Natural killer cell (primary cell): ENCODE data around the gene MACROD2. TPM values are rescaled to one million over a fixed set of nuclear protein-coding genes. Genes with fewer than 3 reads are reported as not detected.
"Not testable (repeated sequence)": the region's sequence is repeated elsewhere in the genome, so short reads cannot be mapped to it uniquely, and the experiment has no call there.

Experiments
- ATAC-seq, 3 donors: fragments of 150-1000 bp in 2 of 3; fragments of 200-7000 bp in 1 of 3; cut with Tn5 transposase; 1 replicate in 1 of 3; 2 replicates in 2 of 3; pipeline ENCODE4 v1.10.0; 2021; ENCODE audit warnings: mild to moderate bottlenecking in 2 of 3, moderate library complexity in 2 of 3
- DNase-seq, 2 donors: peaks; one replicate each; pipeline versions ENCODE4 v3.0.0 to v3.0.0-alpha.2; 2013 to 2021; ENCODE audit warnings: mixed read lengths in 1 of 2
- H3K27ac ChIP-seq: one replicate; pipeline ENCODE4 v1.5.1; 2013; ENCODE audit warnings: mild to moderate bottlenecking, low read length
- H3K27me3 ChIP-seq: one replicate; pipeline ENCODE4 v1.6.1; 2013; ENCODE audit warnings: low read length; ENCODE audit not compliant: control insufficient read depth, insufficient read depth
- H3K36me3 ChIP-seq: one replicate; pipeline ENCODE4 v1.6.1; 2013; ENCODE audit warnings: low read length; ENCODE audit not compliant: control insufficient read depth, insufficient read depth
- H3K4me1 ChIP-seq: one replicate; pipeline ENCODE4 v1.6.1; 2013; ENCODE audit warnings: low read length; ENCODE audit not compliant: control insufficient read depth, insufficient read depth
- H3K4me3 ChIP-seq: one replicate; pipeline ENCODE4 v1.5.1; 2013; ENCODE audit warnings: low read length
- H3K9me3 ChIP-seq: one replicate; pipeline ENCODE4 v1.6.1; 2013; ENCODE audit warnings: low read length; ENCODE audit not compliant: control insufficient read depth, insufficient read depth
- H3K27ac Mint-ChIP-seq, 2 donors: one replicate each; pipeline ENCODE4 v1.8.0; 2022; ENCODE audit warnings: mild to moderate bottlenecking in 2 of 2, mixed read lengths in 2 of 2, moderate library complexity in 1 of 2
- H3K27me3 Mint-ChIP-seq, 2 donors: one replicate each; pipeline ENCODE4 v1.8.0; 2022; ENCODE audit warnings: low read depth in 2 of 2, mixed read lengths in 2 of 2
- H3K36me3 Mint-ChIP-seq: one replicate; pipeline ENCODE4 v1.8.0; 2022; ENCODE audit warnings: mixed read lengths
- H3K4me1 Mint-ChIP-seq, 2 donors: one replicate each; pipeline ENCODE4 v1.8.0; 2022; ENCODE audit warnings: mixed read lengths in 2 of 2
- H3K4me3 Mint-ChIP-seq: one replicate; pipeline ENCODE4 v1.8.0; 2022; ENCODE audit warnings: mild to moderate bottlenecking, moderate library complexity, mixed read lengths
- H3K9me3 Mint-ChIP-seq, 2 donors: one replicate each; pipeline ENCODE4 v1.8.0; 2022; ENCODE audit warnings: mixed read lengths in 2 of 2
- WGBS: methylation state at CpG from one replicate; pipeline ENCODE4 v1.1.7; 2013; ENCODE audit warnings: missing lambda C conversion rate; ENCODE audit not compliant: insufficient coverage; 5-methylcytosine and 5-hydroxymethylcytosine counted together
- intact Hi-C: fragments of 100-400 bp; cut with micrococcal nuclease; formaldehyde crosslinking; loops from one replicate; pipeline ENCODE4 v1.14.2; 2022
- total RNA-seq, 4 donors: library from RNA; stranded (reverse); fragments of 120-200 nt in 1 of 4; gene quantifications; one replicate each; pipeline versions ENCODE4 v1.2.3 to v1.2.4, GENCODE V29; 2013 to 2022
- TF ChIP-seq, protein P1 (sequence below): fragments of 200-600 bp; IDR thresholded peaks from one replicate; pipeline ENCODE4 v1.8.0; 2022; ENCODE audit warnings: antibody characterized with exemption

The MACROD2 gene
- total RNA-seq, 3 donors from 2014 or later (not counting 1 experiment from before 2014, with no cell fraction given), result 0.19 to 0.88 TPM; not detected in 1

DNA sequence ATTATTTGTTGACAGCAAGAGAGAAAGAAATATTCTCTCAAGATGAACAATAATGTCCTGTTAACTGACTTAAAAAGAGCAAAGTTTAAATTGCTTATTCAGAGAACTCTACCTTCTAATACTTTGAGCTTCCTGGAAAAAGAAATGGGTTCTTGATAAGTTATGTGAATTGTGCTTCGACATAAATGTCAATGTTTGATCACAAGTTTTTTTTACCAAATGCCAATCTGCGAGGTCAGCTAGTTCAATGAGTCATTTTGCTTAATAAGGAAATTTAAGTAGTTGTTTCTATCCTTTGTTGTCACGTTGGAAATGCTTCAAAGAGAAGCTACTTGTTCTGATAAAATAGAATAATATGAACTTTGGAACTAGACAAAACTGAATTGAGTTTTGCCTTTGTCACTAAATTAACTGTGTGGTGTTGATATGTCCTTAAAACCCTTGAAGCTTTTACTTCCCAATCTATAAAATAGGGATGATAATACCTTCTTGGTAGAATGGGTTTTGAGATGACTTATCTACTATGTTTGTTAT is 984.2 kb downstream of the MACROD2 start:
- TF ChIP-seq, protein P1, sequence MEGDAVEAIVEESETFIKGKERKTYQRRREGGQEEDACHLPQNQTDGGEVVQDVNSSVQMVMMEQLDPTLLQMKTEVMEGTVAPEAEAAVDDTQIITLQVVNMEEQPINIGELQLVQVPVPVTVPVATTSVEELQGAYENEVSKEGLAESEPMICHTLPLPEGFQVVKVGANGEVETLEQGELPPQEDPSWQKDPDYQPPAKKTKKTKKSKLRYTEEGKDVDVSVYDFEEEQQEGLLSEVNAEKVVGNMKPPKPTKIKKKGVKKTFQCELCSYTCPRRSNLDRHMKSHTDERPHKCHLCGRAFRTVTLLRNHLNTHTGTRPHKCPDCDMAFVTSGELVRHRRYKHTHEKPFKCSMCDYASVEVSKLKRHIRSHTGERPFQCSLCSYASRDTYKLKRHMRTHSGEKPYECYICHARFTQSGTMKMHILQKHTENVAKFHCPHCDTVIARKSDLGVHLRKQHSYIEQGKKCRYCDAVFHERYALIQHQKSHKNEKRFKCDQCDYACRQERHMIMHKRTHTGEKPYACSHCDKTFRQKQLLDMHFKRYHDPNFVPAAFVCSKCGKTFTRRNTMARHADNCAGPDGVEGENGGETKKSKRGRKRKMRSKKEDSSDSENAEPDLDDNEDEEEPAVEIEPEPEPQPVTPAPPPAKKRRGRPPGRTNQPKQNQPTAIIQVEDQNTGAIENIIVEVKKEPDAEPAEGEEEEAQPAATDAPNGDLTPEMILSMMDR, result no peak
- WGBS, result 75% methylated on average over 3 of the region's 3 CpGs

DNA sequence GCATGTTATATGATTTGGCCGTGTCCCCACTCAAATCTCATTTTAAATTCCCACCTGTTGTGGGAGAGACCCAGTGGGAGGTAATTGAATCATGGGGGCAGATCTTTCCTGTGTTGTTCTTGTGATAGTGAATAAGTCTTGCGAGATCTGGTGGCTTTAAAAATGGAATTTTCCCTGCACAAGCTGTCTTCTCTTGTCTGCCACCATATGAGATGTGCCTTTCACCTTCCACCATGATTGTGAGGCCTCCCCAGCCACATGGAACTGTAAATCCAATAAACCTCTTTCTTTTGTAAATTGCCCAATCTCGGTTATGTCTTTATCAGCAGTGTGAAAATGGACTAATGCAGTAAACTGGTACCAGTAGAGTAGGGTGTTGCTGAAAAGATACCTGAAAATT is 986.2 kb downstream of the MACROD2 start:
- H3K4me3 ChIP-seq, H3K27ac Mint-ChIP-seq, H3K9me3 ChIP-seq, H3K4me1 Mint-ChIP-seq, H3K36me3 Mint-ChIP-seq, H3K27me3 Mint-ChIP-seq, H3K27me3 ChIP-seq, H3K36me3 ChIP-seq, ATAC-seq, H3K4me1 ChIP-seq, H3K4me3 Mint-ChIP-seq, DNase-seq, intact Hi-C loops, H3K27ac ChIP-seq: not testable (repeated sequence)
- WGBS, result 76% methylated on average over 2 of the region's 3 CpGs
- H3K9me3 Mint-ChIP-seq, result peaks cover 14 to 20% of the 10 kb centered on the region in 2 donors

More for the DNA sequence above, 984.2 kb downstream of the MACROD2 start:
- Mint-ChIP-seq H3K36me3 (peaks cover 8% of the 10 kb centered on the region), H3K9me3 (peaks cover 19 to 28% of the 10 kb centered on the region in 2 donors), H3K27ac (no peak overlapping the region), H3K4me3 (no peak overlapping the region), H3K27me3 (no peaks in the 10 kb centered on the region), H3K4me1 (no peaks in the 10 kb centered on the region)
- Histone ChIP-seq H3K9me3 (peaks cover 3% of the 10 kb centered on the region), H3K27ac (no peak overlapping the region), H3K36me3 (no peaks in the 10 kb centered on the region), H3K4me1 (no peaks in the 10 kb centered on the region), H3K4me3 (no peak overlapping the region), H3K27me3 (no peaks in the 10 kb centered on the region)
- ATAC-seq, result no peak
- intact Hi-C loops, result no loop called here
- DNase-seq, result no peak

DNA sequence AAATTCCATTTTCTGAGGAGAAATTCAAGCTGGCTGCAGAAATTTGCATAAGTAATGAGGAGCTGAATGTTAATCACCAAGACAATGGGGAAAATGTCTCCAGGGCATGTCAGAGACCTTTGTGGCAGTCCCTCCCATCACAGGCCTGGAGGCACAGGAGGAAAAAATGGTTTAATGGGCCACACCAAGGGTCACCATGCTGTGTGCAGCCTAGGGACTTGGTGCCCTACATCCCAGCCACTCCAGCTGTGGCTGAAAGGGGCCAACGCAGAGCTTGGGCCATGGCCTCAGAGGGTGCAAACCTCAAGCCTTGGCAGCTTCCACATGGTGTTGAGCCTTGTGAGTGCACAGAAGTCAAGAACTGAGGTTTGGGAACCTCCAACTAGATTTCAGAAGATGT is 987.0 kb downstream of the MACROD2 start:
- ATAC-seq, H3K4me1 Mint-ChIP-seq, intact Hi-C loops, H3K27me3 Mint-ChIP-seq, DNase-seq, H3K4me3 Mint-ChIP-seq, H3K36me3 Mint-ChIP-seq, H3K27ac ChIP-seq, H3K36me3 ChIP-seq, H3K9me3 ChIP-seq, H3K4me3 ChIP-seq, H3K4me1 ChIP-seq, H3K27ac Mint-ChIP-seq, H3K27me3 ChIP-seq: not testable (repeated sequence)
- H3K9me3 Mint-ChIP-seq, result peaks cover 14 to 20% of the 10 kb centered on the region in 2 donors
- 86% methylated on average over 1 of the region's 1 CpG for WGBS

DNA sequence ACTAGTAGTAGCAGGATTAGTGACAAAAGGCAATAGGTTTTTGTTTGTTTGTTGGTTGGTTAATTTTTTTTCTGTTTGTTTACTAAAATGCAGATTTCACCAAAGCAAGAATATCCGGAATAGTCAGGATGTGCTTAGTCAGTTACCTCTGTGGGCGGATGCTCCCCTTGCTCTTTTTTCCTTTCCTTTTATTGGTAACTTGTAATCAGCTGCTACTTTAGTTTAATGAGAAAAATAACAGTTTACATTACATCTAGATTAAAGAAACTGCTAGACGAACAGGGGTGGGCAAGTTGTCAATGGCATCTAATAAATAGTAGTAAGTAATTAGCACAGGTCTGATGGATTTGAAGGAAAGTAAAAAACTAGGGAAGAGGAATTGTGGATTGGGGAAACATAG is 989.0 kb downstream of the MACROD2 start:
- TF ChIP-seq, protein P1, result no peak
- Mint-ChIP-seq H3K27me3 (no peaks in the 10 kb centered on the region), H3K36me3 (peaks cover 8% of the 10 kb centered on the region), H3K9me3 (peaks cover 14 to 20% of the 10 kb centered on the region in 2 donors), H3K4me3 (no peak overlapping the region), H3K27ac (no peak overlapping the region), H3K4me1 (no peaks in the 10 kb centered on the region)
- no peak overlapping the region for H3K27ac ChIP-seq
- no peak for DNase-seq
- no peaks in the 10 kb centered on the region for H3K4me1 ChIP-seq
- intact Hi-C loops, result no loop called here
- no peak overlapping the region for H3K4me3 ChIP-seq
- no peaks in the 10 kb centered on the region for H3K27me3 ChIP-seq
- no peak for ATAC-seq
- H3K9me3 ChIP-seq, result peaks cover 3% of the 10 kb centered on the region
- 93% methylated on average over 2 of the region's 3 CpGs for WGBS
- no peaks in the 10 kb centered on the region for H3K36me3 ChIP-seq
